GM03348 (cell line): ENCODE results near the gene CMSS1.

ENCODE experiments used
- DNase-seq: peaks from one replicate; pipeline ENCODE4 v3.0.0; 2012; ENCODE audit warnings: low spot score

Gene CMSS1

GRCh38 chr3:100107221-100107814 lies 289.7 kb downstream of the CMSS1 start:
- DNase-seq, result no peak

GRCh38 chr3:100108464-100109079 lies 290.9 kb downstream of the CMSS1 start:
- no peak for DNase-seq

GRCh38 chr3:100110162-100110561 lies 292.5 kb downstream of the CMSS1 start:
- no peak for DNase-seq

- no peak for DNase-seq
Observed at GRCh38 chr3:100111728-100112127, 294.1 kb downstream of the CMSS1 start.

GRCh38 chr3:100113723-100114412 lies 296.2 kb downstream of the CMSS1 start:
- DNase-seq, result no peak

- DNase-seq, result no peak
Observed at GRCh38 chr3:100114413-100115030, 296.9 kb downstream of the CMSS1 start, which contains the start of gene FILIP1L. Gene FILIP1L, minus strand, starts transcription at chr3:100114501.

GRCh38 chr3:100117093-100117492 lies 299.4 kb downstream of the CMSS1 start:
- DNase-seq, result no peak

GRCh38 chr3:100120012-100120411 lies 302.4 kb downstream of the CMSS1 start:
- no peak for DNase-seq

GRCh38 chr3:100120693-100121092 lies 303.0 kb downstream of the CMSS1 start:
- DNase-seq, result no peak

GRCh38 chr3:100122321-100122720 lies 304.7 kb downstream of the CMSS1 start:
- DNase-seq, result no peak

GRCh38 chr3:100123112-100123511 lies 305.4 kb downstream of the CMSS1 start:
- no peak for DNase-seq

- no peak for DNase-seq
Observed at GRCh38 chr3:100124201-100124761, 306.6 kb downstream of the CMSS1 start.

- no peak for DNase-seq
Observed at GRCh38 chr3:100125161-100125938, 307.7 kb downstream of the CMSS1 start.

GRCh38 chr3:100127792-100128191 lies 310.1 kb downstream of the CMSS1 start:
- DNase-seq, result no peak

GRCh38 chr3:100128565-100128964 lies 310.9 kb downstream of the CMSS1 start:
- no peak for DNase-seq

- DNase-seq, result no peak
Observed at GRCh38 chr3:100129941-100130340, 312.3 kb downstream of the CMSS1 start.

- DNase-seq, result no peak
Observed at GRCh38 chr3:100131241-100131640, 313.6 kb downstream of the CMSS1 start.

GRCh38 chr3:100136921-100137320 lies 319.3 kb downstream of the CMSS1 start:
- no peak for DNase-seq

- no peak for DNase-seq
Observed at GRCh38 chr3:100140976-100141375, 323.3 kb downstream of the CMSS1 start.

- DNase-seq, result peak; percentile 18
Observed at GRCh38 chr3:100141586-100141985, 323.9 kb downstream of the CMSS1 start.

GRCh38 chr3:100144255-100144866 lies 326.7 kb downstream of the CMSS1 start:
- DNase-seq, result no peak
